Activated CD8-positive, alpha-beta memory T cell treated with anti-CD3 and anti-CD28 coated beads, Interleukin-2, amount 50 U/mL, for 4 hours (primary cell): ENCODE results near the gene SLC19A1.
"Not testable (repeated sequence)": the region's sequence is repeated elsewhere in the genome, so short reads cannot be mapped to it uniquely, and the experiment has no call there.

Experiments
- DNase-seq: peaks from one replicate; pipeline ENCODE4 v3.0.0-alpha.2; 2020

SLC19A1 gene

GRCh38 chr21:45531393-45532215 is 10.6 kb downstream of the SLC19A1 start:
- DNase-seq, result peak; percentile 15

DNA sequence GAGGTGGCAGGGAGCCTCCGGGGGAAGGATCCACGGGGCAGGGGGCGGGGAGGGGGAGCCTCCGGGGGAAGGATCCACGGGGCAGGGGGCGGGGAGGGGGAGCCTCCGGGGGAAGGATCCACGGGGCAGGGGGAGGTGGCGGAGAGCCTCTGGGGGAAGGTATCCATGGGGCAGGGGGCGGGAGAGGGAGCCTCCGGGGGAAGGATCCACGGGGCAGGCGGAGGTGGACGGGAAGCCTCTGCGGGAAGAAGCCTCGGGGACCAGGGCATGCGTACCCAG is 11.2 kb downstream of the SLC19A1 start:
- not testable (repeated sequence) for DNase-seq

GRCh38 chr21:45530423-45531113 is 11.7 kb downstream of the SLC19A1 start:
- peak; percentile 12 for DNase-seq

DNA sequence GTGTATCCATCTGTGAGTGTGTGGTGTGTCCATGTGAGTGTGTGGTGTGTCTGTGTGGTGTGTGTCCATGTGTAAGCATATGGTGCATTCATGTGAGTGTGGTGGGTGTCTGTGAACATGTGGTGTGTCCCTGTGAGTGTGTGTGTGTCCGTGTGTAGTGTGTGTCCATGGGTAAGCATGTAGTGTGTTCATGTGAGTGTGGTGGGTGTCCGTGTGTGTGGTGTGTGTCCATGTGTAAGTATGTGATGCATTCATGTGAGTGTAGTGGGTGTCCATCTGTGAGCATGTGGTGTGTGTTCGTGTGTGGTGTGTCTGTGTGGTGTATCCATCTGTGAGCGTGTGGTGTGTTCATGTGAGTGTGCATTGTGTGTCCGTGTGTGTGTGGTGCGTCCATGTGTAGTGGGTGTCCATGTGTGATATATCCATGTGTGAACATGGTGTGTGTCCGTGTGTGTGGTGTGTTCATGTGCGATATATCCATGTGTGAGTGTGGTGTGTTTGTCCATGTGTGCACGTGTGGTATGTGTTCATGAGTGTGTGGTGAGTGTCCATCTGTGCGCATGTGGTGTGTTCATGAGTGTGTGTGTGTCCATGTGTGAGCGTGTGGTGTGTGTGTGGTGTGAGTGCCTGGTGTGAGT is 12.3 kb downstream of the SLC19A1 start:
- DNase-seq, result no peak

DNA sequence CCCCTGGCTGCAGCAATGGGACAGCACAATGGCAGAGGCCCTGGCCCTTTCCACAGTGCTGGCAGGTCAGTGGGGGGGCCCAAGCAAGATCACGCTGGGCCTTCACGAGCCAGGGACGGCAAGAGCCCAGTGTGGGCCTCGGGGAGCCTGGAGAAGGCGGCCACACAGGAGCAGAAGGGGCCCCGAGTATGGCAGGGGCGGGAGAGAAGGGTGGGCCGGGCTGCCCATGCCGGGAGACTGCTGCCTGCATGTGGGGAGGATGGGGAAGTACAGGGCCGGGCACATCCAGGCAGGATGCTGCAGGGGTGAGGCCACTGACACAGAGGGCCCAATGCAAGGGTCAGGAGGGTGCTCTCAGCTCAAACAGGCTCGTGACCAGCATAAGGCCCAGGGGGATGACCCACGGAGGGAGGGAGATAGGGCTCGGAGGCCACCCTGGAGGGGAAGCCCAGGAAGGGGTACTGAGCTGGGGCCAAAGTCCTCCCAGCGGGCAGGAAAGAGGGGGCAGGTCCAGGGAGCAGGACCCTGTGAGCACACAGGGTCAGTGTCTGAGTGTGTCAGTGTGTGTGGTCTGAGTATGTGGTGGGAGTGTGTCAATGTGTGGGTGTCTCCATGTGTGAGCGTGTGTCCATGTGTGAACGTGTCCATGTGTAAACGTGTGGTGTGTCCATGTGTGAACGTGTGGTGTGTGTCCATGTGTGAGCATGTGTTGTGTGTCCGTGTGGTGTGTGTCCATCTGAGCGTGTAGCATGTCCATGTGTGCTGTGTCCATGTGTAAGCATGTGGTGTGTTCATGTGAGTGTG is 13.1 kb downstream of the SLC19A1 start:
- peak; percentile 11 for DNase-seq

GRCh38 chr21:45528028-45528705 is 14.1 kb downstream of the SLC19A1 start:
- DNase-seq, result peak; percentile 13

GRCh38 chr21:45527151-45527999 is 14.9 kb downstream of the SLC19A1 start:
- DNase-seq, result peak; percentile 7

- DNase-seq, result peak; percentile 4
Observed at GRCh38 chr21:45525910-45526306, 16.3 kb downstream of the SLC19A1 start.

GRCh38 chr21:45525153-45525909 is 16.9 kb downstream of the SLC19A1 start:
- peak; percentile 11 for DNase-seq

- DNase-seq, result peak; percentile 7
Observed at GRCh38 chr21:45524756-45525152, 17.5 kb downstream of the SLC19A1 start.

DNA sequence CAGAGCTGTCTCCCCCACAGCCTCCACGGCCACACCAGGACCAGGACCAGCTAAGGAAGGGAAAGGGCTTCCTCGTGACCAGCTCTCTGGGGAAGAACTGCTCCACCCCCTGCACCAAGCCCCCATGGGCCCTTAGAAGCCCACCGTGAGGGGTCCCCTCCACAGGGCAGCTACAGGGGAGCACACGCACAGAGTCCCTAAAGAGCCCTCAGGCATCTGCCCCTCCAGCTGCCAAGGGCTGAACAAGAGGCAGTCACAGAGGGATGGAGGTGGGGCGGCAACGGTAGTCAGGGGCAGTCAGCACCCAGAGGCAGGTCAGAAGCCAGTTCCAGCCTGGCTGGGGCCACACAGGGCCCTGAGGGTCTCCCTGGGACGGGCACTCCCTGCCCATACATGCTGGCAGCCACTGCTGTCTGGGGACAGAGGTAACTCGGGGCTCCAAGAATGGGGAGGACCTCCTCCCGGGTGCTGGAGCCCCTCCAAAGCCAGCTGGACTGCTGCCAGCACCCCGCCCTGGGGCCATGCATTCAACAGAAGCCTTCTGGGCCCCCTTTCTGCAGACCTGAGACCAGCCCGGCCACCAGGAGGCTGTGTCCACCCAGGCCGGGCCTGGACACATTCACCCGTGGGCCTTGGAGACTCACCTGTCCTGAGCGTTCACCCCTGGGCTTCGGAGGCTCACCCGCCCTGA is 18.7 kb downstream of the SLC19A1 start:
- peak; percentile 12 for DNase-seq

DNA sequence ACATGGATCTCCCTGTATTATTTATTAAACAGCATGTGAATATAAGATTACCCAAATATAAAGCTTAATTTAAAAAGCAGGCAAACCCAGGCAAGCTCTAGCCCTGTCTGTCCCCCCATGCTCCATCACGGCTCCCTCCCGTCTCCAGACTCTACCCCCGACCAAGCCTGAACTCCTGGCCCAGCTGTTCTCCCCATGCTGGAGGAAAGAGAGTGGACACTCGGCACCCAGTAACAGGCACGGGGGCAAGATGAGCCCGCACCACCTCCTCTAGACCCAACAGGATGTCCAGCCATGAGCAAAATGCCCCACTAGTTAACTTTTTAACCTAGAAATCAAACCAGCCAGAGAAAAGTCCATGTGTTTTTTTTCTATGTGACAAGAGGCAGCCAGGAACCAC is 19.3 kb downstream of the SLC19A1 start:
- DNase-seq, result peak; percentile 1

GRCh38 chr21:45522381-45522780 is 19.9 kb downstream of the SLC19A1 start:
- DNase-seq, result no peak

DNA sequence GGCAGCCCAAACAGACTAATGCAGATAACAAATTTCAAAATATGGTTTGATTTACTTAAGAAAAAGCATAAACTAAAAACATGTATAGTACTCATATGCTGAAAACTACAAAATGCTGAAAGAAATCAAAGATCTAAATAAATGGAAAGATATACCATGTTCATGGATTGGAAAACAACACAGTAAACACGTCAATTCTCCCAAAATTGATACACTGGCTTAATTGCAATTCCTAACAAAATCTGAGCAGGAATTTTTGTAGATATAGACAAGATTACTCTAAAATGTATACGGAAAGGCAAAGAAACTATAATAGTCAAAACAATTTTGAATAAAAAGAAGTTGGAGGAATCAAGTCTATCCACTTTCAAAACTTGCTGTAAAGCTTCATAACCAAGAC is 21.0 kb downstream of the SLC19A1 start:
- DNase-seq, result no peak

DNA sequence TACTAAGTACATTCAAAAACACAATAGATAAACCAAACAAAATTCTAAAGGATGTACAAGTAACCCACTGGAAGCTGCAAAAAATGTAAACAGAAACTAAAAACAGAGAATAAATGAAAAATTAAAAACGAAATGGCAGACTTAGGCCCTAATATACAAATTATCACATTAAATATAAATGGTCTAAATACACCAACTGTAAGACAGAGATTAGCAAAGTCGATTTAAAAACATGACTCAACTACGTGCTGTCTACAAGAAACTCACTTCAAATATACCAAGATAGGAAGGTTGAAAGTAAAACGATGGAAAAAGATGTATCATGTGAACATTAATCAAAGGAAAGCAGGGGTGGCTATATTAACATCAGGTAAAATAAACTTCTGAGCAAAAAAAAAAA is 23.1 kb downstream of the SLC19A1 start:
- DNase-seq, result no peak

DNA sequence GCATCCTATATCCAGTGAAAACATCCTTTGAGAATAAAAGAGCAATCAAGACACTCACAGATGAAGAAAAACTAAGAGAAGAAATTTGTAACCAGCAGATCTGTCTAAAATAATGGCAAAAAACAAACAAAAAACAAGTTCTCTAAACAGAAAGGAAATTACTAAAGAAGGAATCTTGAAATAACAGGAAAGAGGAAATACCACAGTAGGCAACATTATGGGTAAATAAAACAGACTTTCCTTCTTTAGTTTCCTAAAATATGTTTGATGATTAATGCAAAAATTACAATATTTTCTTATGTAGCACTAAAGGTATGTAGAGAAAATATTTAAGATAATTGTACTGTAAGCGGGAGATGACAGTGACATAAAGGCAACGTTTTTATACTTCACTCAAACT is 23.5 kb downstream of the SLC19A1 start:
- DNase-seq, result no peak

DNA sequence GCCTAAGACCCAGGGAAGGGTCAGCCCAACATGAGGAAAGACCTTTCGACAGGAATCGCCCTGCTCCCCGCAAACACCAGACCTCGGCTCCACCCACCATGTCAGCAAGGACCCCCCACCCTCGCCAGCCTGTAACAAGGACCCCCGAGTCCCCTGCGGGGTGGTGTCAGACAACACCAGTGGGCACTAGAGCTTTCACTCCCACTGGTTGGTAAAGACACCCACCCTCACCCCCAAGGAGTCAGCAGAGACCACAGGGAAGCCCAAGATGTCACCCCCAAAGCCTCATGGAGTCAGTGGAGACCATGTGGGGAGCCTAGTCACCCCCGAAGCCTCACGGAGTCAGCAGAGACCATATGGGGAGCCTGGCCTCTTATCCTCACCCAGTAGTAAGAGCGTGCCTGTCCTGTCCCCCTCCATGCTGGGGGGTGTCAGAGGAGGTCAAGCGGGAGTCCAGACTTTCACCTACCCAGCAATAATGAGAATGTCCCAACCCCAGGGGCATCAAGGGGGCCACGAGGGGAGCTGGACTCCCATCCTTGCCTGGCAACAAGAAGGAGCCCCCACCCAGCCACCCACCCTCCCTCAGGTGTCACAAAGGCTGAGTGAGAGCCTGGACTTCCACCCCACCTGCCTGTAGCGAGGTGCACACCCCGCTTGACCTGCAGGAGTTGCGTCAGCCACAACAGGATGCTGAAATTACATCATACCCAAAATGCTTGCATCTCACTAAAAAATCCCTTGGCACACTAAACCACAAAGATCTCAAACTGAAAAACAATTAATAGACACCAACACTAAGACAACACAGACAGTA is 24.8 kb downstream of the SLC19A1 start:
- DNase-seq, result no peak

DNA sequence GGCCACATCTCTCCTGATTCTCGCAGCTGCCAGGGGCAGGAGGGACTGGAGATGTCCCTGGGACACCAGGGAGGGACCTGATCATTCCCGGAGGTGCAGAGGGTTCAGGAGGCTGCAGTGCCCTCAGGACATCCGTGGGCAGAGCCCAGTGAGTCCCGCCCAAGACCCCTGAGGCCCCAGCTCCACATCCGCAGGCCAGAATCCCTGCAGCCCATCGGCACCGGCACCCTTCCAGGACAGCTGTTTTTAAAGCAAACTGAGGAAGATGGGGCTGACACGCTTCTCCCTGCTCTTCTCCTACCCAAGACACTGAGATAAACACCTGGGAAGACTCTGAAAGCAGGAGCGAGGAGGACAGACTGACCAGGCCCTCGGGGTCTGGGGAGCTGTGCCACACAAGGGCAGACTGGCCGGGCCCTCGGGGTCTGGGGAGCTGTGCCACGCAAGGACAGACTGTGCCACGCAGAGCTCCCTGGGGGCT is 25.5 kb downstream of the SLC19A1 start:
- DNase-seq, result no peak

DNA sequence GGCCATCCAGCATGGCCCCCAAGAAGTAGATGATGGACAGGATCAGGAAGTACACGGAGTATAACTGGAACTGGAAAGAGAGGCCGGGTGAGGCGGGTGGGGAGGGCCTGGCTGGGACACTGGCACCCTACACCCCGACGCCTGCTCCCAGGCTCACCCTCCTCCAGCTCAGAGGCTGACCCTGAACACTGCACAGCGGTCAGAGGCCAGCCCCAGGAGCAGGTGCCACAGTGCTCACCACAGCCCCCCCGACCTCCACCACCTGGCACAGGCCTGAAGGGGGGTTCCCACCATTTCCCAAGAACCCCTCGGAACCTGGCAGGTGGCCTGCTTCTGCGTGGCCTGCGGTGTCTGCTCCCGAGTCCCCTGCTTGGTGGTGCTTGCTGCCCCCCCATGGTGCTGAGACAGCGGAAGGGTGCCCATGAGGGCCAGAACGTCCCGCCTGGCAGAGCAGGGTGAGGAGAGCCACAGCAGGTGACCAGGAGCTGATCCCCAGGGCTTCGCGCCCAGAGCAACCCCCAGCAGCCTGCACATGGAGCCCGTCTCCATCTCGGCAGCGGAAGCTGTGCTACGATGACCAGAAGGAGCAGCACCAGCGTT is 26.1 kb downstream of the SLC19A1 start:
- DNase-seq, result no peak
